Mesenchymal stem cell (in vitro differentiated cells and primary cell): Measurements from ENCODE around the gene CAAP1.

Experiments
- DNase-seq: peaks from one replicate; pipeline ENCODE4 v3.0.0-alpha.2; 2013
- H2AFZ ChIP-seq: one replicate; pipeline ENCODE4 v1.6.1; 2013; ENCODE audit warnings: low read depth, mild to moderate bottlenecking, control low read depth, inconsistent platforms, low read length, moderate library complexity
- H2AK5ac ChIP-seq: 2 replicates; pipeline ENCODE4 v1.6.1; 2013; ENCODE audit warnings: low read length, moderate library complexity, mild to moderate bottlenecking, inconsistent platforms; ENCODE audit not compliant: severe bottlenecking
- H2BK120ac ChIP-seq: one replicate; pipeline ENCODE4 v1.6.1; 2013; ENCODE audit warnings: low read depth, mild to moderate bottlenecking, inconsistent platforms, low read length, moderate library complexity
- H2BK12ac ChIP-seq, 2 experiments: one replicate each; pipeline ENCODE4 v1.6.1; 2013; ENCODE audit warnings: inconsistent platforms in 2 of 2, low read length in 2 of 2, mild to moderate bottlenecking in 2 of 2, moderate library complexity in 2 of 2, control low read depth in 1 of 2
- H2BK15ac ChIP-seq: one replicate; pipeline ENCODE4 v1.6.1; 2013; ENCODE audit warnings: mild to moderate bottlenecking, low read depth, inconsistent platforms; ENCODE audit not compliant: poor library complexity, severe bottlenecking
- H2BK5ac ChIP-seq: 2 replicates; pipeline ENCODE4 v1.6.1; 2013; ENCODE audit warnings: low read depth, mild to moderate bottlenecking, low read length, control low read depth, inconsistent platforms; ENCODE audit not compliant: poor library complexity, severe bottlenecking
- H3K14ac ChIP-seq, 2 experiments: one replicate each; pipeline ENCODE4 v1.6.1; 2013; ENCODE audit warnings: inconsistent platforms in 2 of 2, low read length in 2 of 2, control low read depth in 1 of 2, mild to moderate bottlenecking in 1 of 2, moderate library complexity in 1 of 2
- H3K18ac ChIP-seq, 2 experiments: one replicate each; pipeline ENCODE4 v1.6.1; 2013; ENCODE audit warnings: inconsistent platforms in 2 of 2, low read length in 2 of 2, control low read depth in 1 of 2, low read depth in 1 of 2, mild to moderate bottlenecking in 1 of 2
- H3K23ac ChIP-seq, 2 experiments: one replicate each; pipeline ENCODE4 v1.6.1; 2013; ENCODE audit warnings: inconsistent platforms in 2 of 2, low read length in 2 of 2, mild to moderate bottlenecking in 2 of 2, moderate library complexity in 2 of 2, control low read depth in 1 of 2
- H3K27ac ChIP-seq: 2 replicates; pipeline ENCODE4 v1.5.1; 2013; ENCODE audit warnings: mild to moderate bottlenecking, moderate library complexity, low read length, control low read depth, inconsistent platforms; ENCODE audit not compliant: poor library complexity, severe bottlenecking
- H3K27me3 ChIP-seq, 2 experiments: 2 replicates each; pipeline versions ENCODE4 v1.6.1 to v1.7.0; 2013; ENCODE audit warnings: low read length in 2 of 2, mild to moderate bottlenecking in 2 of 2, moderate library complexity in 2 of 2, control low read depth in 1 of 2, inconsistent platforms in 1 of 2; ENCODE audit not compliant: control insufficient read depth in 1 of 2, insufficient read depth in 1 of 2
- H3K36me3 ChIP-seq, 2 experiments: 2 replicates each; pipeline versions ENCODE4 v1.6.1 to v1.7.0; 2013; ENCODE audit warnings: low read length in 2 of 2, control low read depth in 1 of 2, inconsistent platforms in 1 of 2, low read depth in 1 of 2, mild to moderate bottlenecking in 1 of 2; ENCODE audit not compliant: insufficient read depth in 2 of 2, control insufficient read depth in 1 of 2
- H3K4ac ChIP-seq, 2 experiments: one replicate each; pipeline ENCODE4 v1.6.1; 2013; ENCODE audit warnings: inconsistent platforms in 2 of 2, low read length in 2 of 2, mild to moderate bottlenecking in 2 of 2, moderate library complexity in 2 of 2, control low read depth in 1 of 2, low read depth in 1 of 2
- H3K4me1 ChIP-seq: 2 replicates; pipeline ENCODE4 v1.6.1; 2013; ENCODE audit warnings: low read depth, low read length, control low read depth; ENCODE audit not compliant: control insufficient read depth, insufficient read depth
- H3K4me2 ChIP-seq: 2 replicates; pipeline ENCODE4 v1.6.1; 2013; ENCODE audit warnings: low read length, mild to moderate bottlenecking, inconsistent platforms; ENCODE audit not compliant: poor library complexity, severe bottlenecking
- H3K4me3 ChIP-seq, 2 experiments: 2 replicates each; pipeline versions ENCODE4 v1.5.1 to v1.7.0; 2013; ENCODE audit warnings: low read length in 2 of 2, mild to moderate bottlenecking in 2 of 2, control low read depth in 1 of 2, low read depth in 1 of 2; ENCODE audit not compliant: insufficient read depth in 1 of 2
- H3K79me1 ChIP-seq: replicated peaks from 2 replicates; pipeline ENCODE4 v1.6.1; 2013; ENCODE audit warnings: mild to moderate bottlenecking, control low read depth, low read length, inconsistent platforms; ENCODE audit not compliant: poor library complexity, severe bottlenecking
- H3K9ac ChIP-seq: 2 replicates; pipeline ENCODE4 v1.7.0; 2013; ENCODE audit warnings: mild to moderate bottlenecking, low read length, moderate library complexity
- H3K9me3 ChIP-seq: 2 replicates; pipeline ENCODE4 v1.7.0; 2013; ENCODE audit warnings: mild to moderate bottlenecking, low read length; ENCODE audit not compliant: control insufficient read depth
- H4K8ac ChIP-seq: one replicate; pipeline ENCODE4 v1.6.1; 2013; ENCODE audit warnings: inconsistent platforms, mild to moderate bottlenecking, low read length, moderate library complexity
- H4K91ac ChIP-seq: one replicate; pipeline ENCODE4 v1.6.1; 2013; ENCODE audit warnings: mild to moderate bottlenecking, low read length, inconsistent platforms
- WGBS: methylation state at CpG from one replicate; pipeline ENCODE4 v1.1.7; 2013; ENCODE audit warnings: mixed read lengths; 5-methylcytosine and 5-hydroxymethylcytosine counted together

Gene CAAP1

DNA sequence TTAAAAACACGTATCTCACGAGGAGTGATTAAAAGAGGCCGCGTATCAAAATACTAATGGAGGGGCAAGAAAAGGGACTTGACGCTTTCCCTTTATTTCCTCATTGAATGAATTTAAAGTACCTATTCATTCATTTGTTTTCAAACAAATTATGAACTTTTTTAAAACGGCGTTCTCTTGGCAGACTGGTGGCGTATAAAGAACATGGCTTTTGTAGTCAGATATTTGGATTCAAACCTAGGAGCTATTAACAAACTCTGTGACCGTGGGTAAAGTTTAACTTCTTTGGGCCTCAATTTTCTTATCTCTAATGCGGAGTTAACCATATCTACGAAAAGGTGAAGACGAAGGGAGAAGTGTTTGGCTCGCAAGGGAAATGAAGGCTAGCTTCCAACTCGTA, 876 bp downstream of the CAAP1 start:
- Histone ChIP-seq H3K9me3 (no peaks in the 10 kb centered on the region), H2BK5ac (no peak overlapping the region), H3K27me3 (no peaks in the 10 kb centered on the region), H3K9ac (peak overlapping the region; percentile 96), H2BK120ac (peak overlapping the region; percentile 5), H4K91ac (no peak overlapping the region), H2BK15ac (no peak overlapping the region), H3K4me2 (peak overlapping the region; percentile 88), H3K4me1 (peaks cover 3% of the 10 kb centered on the region), H4K8ac (peak overlapping the region; percentile 54), H3K18ac (no peak overlapping the region), H3K14ac (no peak overlapping the region), H2AK5ac (no peak overlapping the region), H3K4ac (no peak overlapping the region), H3K4me3 (peak overlapping the region in 1 of 2 experiments; percentile 98), H3K79me1 (no peaks in the 10 kb centered on the region), H3K27ac (peak overlapping the region; percentile 96), H2AFZ (no peak overlapping the region), H3K36me3 (no peaks in the 10 kb centered on the region), H2BK12ac (no peak overlapping the region), H3K23ac (no peak overlapping the region)
- 4% methylated on average over 13 of the region's 14 CpGs for WGBS
- no peak for DNase-seq

DNA sequence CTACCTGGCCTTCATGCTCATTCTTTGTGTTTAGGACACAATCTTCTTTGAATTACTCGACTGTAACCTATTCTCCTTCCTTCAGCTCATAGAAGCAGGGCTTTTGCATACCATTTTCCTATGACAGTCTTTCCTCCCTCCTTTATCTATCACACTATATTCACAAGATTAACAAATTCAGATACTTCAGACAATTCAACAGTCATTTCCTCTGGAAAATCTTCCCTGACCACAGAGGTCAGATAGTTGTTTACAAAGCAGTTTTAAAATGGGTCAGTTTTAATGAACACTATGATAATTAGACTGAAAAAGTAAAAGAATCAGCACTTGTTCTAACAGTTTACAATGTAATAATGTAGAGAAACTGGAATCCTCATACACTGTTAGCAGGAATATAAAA, 4.3 kb downstream of the CAAP1 start:
- Histone ChIP-seq H3K36me3 (peaks cover 0 to 14% of the 10 kb centered on the region in 2 experiments), H2BK5ac (no peak overlapping the region), H4K8ac (no peak overlapping the region), H2BK12ac (no peak overlapping the region), H2BK15ac (no peak overlapping the region), H2AFZ (no peak overlapping the region), H3K18ac (no peak overlapping the region), H2AK5ac (no peak overlapping the region), H4K91ac (no peak overlapping the region), H3K4me1 (peaks cover 3% of the 10 kb centered on the region), H3K9me3 (no peaks in the 10 kb centered on the region), H3K9ac (no peak overlapping the region), H3K4ac (no peak overlapping the region), H3K23ac (no peak overlapping the region), H3K79me1 (no peaks in the 10 kb centered on the region), H2BK120ac (no peak overlapping the region), H3K27me3 (no peaks in the 10 kb centered on the region), H3K4me3 (no peak overlapping the region), H3K14ac (no peak overlapping the region), H3K27ac (no peak overlapping the region), H3K4me2 (no peak overlapping the region)
- 68% methylated on average over 1 of the region's 1 CpG for WGBS
- peak; percentile 58 for DNase-seq

DNA sequence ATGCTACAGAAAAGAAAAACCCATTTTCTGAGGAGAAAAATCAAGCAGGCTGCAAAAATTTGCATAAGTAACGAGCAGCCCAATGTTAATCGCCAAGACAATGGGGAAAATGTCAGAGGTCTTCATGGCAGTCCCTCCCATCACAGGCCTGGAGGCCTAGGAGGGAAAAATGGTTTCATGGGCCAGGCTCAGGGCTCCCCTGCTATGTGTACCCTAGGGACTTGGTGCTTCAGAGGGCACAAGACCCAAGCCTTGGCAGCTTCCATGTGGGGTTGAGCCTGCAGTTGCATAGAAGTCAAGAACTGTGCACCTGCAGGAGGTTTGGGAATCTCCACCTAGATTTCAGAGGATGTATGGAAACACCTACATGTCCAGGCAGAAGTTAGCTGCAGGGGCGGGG, 10.4 kb downstream of the CAAP1 start:
- Histone ChIP-seq H3K14ac (no peak overlapping the region), H3K79me1 (peaks cover 21% of the 10 kb centered on the region), H3K9me3 (no peaks in the 10 kb centered on the region), H2BK5ac (no peak overlapping the region), H3K27ac (no peak overlapping the region), H3K4me1 (no peaks in the 10 kb centered on the region), H3K4me3 (no peak overlapping the region), H3K4me2 (no peak overlapping the region), H2AFZ (no peak overlapping the region), H3K27me3 (no peaks in the 10 kb centered on the region), H4K8ac (no peak overlapping the region), H2BK120ac (no peak overlapping the region), H2AK5ac (no peak overlapping the region), H2BK15ac (no peak overlapping the region), H3K18ac (no peak overlapping the region), H4K91ac (no peak overlapping the region), H3K36me3 (peaks cover 19 to 54% of the 10 kb centered on the region in 2 experiments), H2BK12ac (no peak overlapping the region), H3K4ac (no peak overlapping the region), H3K23ac (no peak overlapping the region), H3K9ac (no peak overlapping the region)
- WGBS, result 99% methylated on average over 3 of the region's 3 CpGs
- DNase-seq, result no peak

DNA sequence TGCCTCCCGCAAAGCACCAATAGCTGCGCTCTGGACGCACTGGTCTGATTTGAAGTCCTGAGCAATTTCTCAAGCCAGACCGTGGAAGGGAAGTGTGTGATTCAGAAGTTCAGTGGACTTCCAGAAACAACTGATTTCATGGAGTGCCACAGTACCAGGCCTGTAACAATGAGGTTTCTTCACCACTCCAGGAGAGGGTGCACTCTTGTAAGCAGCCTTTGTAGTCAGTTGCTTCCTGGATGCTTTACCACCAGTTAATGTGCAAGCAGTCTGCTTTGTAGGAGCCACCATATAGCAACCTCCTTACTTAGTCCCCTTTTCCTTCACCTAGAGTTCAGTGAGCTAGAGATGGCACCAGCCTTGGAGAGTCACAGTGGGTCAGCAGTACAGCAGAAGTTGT, 12.3 kb downstream of the CAAP1 start:
- no peak overlapping the region for H3K14ac ChIP-seq
- no peak overlapping the region for H2BK15ac ChIP-seq
- H3K4me3 ChIP-seq, result no peak overlapping the region
- H2AFZ ChIP-seq, result no peak overlapping the region
- no peak overlapping the region for H4K91ac ChIP-seq
- peaks cover 26% of the 10 kb centered on the region for H3K79me1 ChIP-seq
- H3K4ac ChIP-seq, result no peak overlapping the region
- H3K9ac ChIP-seq, result no peak overlapping the region
- H3K18ac ChIP-seq, result no peak overlapping the region
- no peaks in the 10 kb centered on the region for H3K27me3 ChIP-seq
- H2BK120ac ChIP-seq, result no peak overlapping the region
- H2AK5ac ChIP-seq, result no peak overlapping the region
- peaks cover 19 to 61% of the 10 kb centered on the region in 2 experiments for H3K36me3 ChIP-seq
- no peaks in the 10 kb centered on the region for H3K4me1 ChIP-seq
- no peak overlapping the region for H4K8ac ChIP-seq
- H3K9me3 ChIP-seq, result no peaks in the 10 kb centered on the region
- H2BK5ac ChIP-seq, result no peak overlapping the region
- no peak for DNase-seq
- 97% methylated on average over 4 of the region's 4 CpGs for WGBS
- no peak overlapping the region for H3K4me2 ChIP-seq
- H3K23ac ChIP-seq, result no peak overlapping the region
- no peak overlapping the region for H2BK12ac ChIP-seq
- H3K27ac ChIP-seq, result no peak overlapping the region
